AG09319 (cell line): ENCODE results near the gene MRPL58.
"Not testable (repeated sequence)": the region's sequence is repeated elsewhere in the genome, so short reads cannot be mapped to it uniquely, and the experiment has no call there.

Experiments
- DNase-seq: peaks from one replicate; pipeline ENCODE4 v3.0.0-alpha.2; 2010; ENCODE audit warnings: low read depth; ENCODE audit errors: extremely low read depth
- CTCF ChIP-seq: IDR thresholded peaks from 2 replicates; pipeline ENCODE4 v1.5.1; 2011; ENCODE audit warnings: low read depth, mild to moderate bottlenecking, inconsistent platforms, low read length, moderate library complexity

MRPL58 gene

GRCh38 chr17:75032720-75033280 lies 20.3 kb downstream of the MRPL58 start:
- no peak for DNase-seq
- no peak for TF ChIP-seq CTCF

- DNase-seq, result peak; percentile 86
- no peak; the same call in 1 of the 2 replicates for TF ChIP-seq CTCF
Measured at GRCh38 chr17:75033346-75034235, 21.1 kb downstream of the MRPL58 start.

GRCh38 chr17:75034236-75034908 lies 21.9 kb downstream of the MRPL58 start:
- no peak for DNase-seq
- TF ChIP-seq CTCF, result peak; percentile 29; the same call in 1 of the 2 replicates

- no peak for TF ChIP-seq CTCF
- no peak for DNase-seq
Measured at GRCh38 chr17:75036643-75037268, 24.3 kb downstream of the MRPL58 start.

- no peak for DNase-seq
- TF ChIP-seq CTCF, result no peak
Measured at GRCh38 chr17:75039238-75039637, 26.8 kb downstream of the MRPL58 start.

- no peak for DNase-seq
- TF ChIP-seq CTCF, result no peak
Measured at GRCh38 chr17:75041656-75042280, 29.3 kb downstream of the MRPL58 start.

- not testable (repeated sequence) for DNase-seq
Measured at GRCh38 chr17:75043789-75044188, 31.3 kb downstream of the MRPL58 start.
